Effector memory CD4-positive, alpha-beta T cell (primary cell): ENCODE results near the gene NFKBIZ.
"Not testable (repeated sequence)": the region's sequence is repeated elsewhere in the genome, so short reads cannot be mapped to it uniquely, and the experiment has no call there.

ENCODE experiments used
- DNase-seq, 3 donors: peaks; one replicate each; pipeline ENCODE4 v3.0.0-alpha.2; 2020
- H3K27ac ChIP-seq: 2 replicates; pipeline ENCODE4 v1.7.0; 2013; ENCODE audit warnings: mild to moderate bottlenecking, low read length, moderate library complexity; ENCODE audit not compliant: insufficient read depth, poor library complexity, severe bottlenecking
- H3K27me3 ChIP-seq: replicated peaks from 2 replicates; pipeline ENCODE4 v1.7.0; 2013; ENCODE audit warnings: mild to moderate bottlenecking, low read length; ENCODE audit not compliant: insufficient read depth, control insufficient read depth, poor library complexity, severe bottlenecking
- H3K36me3 ChIP-seq: 2 replicates; pipeline ENCODE4 v1.7.0; 2013; ENCODE audit warnings: mild to moderate bottlenecking, low read length, moderate library complexity; ENCODE audit not compliant: control insufficient read depth, insufficient read depth
- H3K4me1 ChIP-seq: 2 replicates; pipeline ENCODE4 v1.7.0; 2013; ENCODE audit warnings: low read length, mild to moderate bottlenecking; ENCODE audit not compliant: control insufficient read depth, insufficient read depth, poor library complexity, severe bottlenecking
- H3K4me3 ChIP-seq: 2 replicates; pipeline ENCODE4 v1.7.0; 2013; ENCODE audit warnings: low read length, low read depth, mild to moderate bottlenecking; ENCODE audit not compliant: insufficient read depth, poor library complexity, severe bottlenecking
- H3K9me3 ChIP-seq: 2 replicates; pipeline ENCODE4 v1.7.0; 2013; ENCODE audit warnings: mild to moderate bottlenecking, low read length, moderate library complexity; ENCODE audit not compliant: control insufficient read depth

NFKBIZ gene

DNA sequence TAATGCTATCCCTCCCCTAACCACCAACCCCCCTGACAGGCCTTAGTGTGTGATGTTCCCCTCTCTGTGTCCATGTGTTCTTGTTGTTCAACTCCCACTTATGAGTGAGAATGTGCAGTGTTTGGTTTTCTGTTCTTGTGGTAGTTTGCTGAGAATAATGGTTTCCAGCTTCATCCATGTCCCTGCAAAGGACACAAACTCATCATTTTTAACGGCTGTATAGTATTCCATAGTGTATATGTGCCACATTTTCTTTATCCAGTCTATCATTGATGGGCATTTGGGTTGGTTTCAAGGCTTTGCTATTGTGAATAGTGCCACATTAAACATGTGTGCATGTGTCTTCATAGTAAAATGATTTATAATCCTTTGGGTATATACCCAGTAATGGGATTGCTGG, 56.3 kb downstream of the NFKBIZ start:
- not testable (repeated sequence) for H3K4me1 ChIP-seq, DNase-seq, H3K27ac ChIP-seq, H3K36me3 ChIP-seq, H3K27me3 ChIP-seq, H3K9me3 ChIP-seq, H3K4me3 ChIP-seq
